ENCODE measurements around the gene OXER1.

- TF ChIP-seq CTCF (conservative IDR thresholded peaks at IDR 0.05) (no peak), EZH2 (IDR thresholded peaks at IDR 0.05; ENCODE audit: low read depth) (no peak)
Observed at GRCh38 chr2:42752816-42753813, 10.8 kb downstream of the OXER1 start.
